Fibroblast of villous mesenchyme (primary cell): ENCODE results near the gene BMP7. TPM values are rescaled to one million over a fixed set of nuclear protein-coding genes. Genes with fewer than 3 reads are reported as not detected.
"Not testable (repeated sequence)": the region's sequence is repeated elsewhere in the genome, so short reads cannot be mapped to it uniquely, and the experiment has no call there.

ENCODE experiments used
- DNase-seq: peaks from one replicate; pipeline ENCODE4 v3.0.0-alpha.2; 2010; ENCODE audit warnings: low read depth
- H3K4me3 ChIP-seq: 2 replicates; pipeline ENCODE4 v1.5.1; 2011; ENCODE audit warnings: low read depth, mild to moderate bottlenecking, low read length
- total RNA-seq: library from RNA; depleted of rRNA; stranded (reverse); fragments of >200 nt; gene quantifications from 2 replicates; pipeline ENCODE4 v1.2.3, GENCODE V29; 2012
- TF ChIP-seq, protein P1 (sequence below): IDR thresholded peaks from 2 replicates; pipeline ENCODE4 v1.5.1; 2012; ENCODE audit warnings: low read depth, mild to moderate bottlenecking, low read length; ENCODE audit not compliant: insufficient read depth

The BMP7 gene
- total RNA-seq, 1 donor: not detected

DNA sequence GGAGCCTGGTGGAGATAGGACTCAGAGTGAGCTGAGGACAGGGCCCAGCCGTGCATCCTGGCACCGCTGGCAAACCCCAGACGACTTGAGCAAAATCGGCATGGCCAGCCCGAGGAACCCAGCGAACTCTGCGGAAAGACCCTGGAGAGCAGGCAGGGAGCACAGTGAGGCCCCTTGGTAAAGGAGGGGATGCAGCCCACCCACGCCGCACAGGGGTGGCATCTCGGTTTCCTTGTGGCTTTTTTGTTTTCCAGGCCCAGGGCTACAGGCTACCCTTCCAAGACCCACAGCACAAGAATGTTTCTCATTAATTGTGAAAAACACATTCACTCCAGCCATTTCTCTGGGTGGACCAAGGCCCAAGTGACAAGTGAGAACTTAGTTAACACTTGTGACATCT is 71.4 kb downstream of the BMP7 start:
- DNase-seq: no peak
- no peak overlapping the region for H3K4me3 ChIP-seq
- TF ChIP-seq, protein P1, sequence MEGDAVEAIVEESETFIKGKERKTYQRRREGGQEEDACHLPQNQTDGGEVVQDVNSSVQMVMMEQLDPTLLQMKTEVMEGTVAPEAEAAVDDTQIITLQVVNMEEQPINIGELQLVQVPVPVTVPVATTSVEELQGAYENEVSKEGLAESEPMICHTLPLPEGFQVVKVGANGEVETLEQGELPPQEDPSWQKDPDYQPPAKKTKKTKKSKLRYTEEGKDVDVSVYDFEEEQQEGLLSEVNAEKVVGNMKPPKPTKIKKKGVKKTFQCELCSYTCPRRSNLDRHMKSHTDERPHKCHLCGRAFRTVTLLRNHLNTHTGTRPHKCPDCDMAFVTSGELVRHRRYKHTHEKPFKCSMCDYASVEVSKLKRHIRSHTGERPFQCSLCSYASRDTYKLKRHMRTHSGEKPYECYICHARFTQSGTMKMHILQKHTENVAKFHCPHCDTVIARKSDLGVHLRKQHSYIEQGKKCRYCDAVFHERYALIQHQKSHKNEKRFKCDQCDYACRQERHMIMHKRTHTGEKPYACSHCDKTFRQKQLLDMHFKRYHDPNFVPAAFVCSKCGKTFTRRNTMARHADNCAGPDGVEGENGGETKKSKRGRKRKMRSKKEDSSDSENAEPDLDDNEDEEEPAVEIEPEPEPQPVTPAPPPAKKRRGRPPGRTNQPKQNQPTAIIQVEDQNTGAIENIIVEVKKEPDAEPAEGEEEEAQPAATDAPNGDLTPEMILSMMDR: no peak

DNA sequence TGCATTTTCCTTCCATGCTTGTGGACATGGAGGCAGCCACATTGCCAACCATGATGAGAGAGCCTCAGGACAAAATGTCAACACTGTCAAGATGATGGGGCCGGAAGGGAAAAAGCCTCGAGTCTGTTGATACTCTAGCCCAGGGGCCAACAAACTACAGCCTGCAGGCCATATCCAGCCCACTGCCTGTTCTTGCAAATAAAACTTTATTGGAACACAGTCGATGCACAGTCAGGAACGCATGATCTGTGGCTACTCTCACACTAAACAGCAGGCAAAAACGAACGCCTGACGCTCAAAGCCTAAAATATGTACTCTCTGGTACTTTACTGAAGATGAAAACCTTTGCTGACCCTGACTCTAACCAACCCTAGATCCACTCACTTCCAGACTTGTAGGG is 72.3 kb downstream of the BMP7 start:
- DNase-seq: no peak
- H3K4me3 ChIP-seq: no peak overlapping the region
- TF ChIP-seq, protein P1: no peak

DNA sequence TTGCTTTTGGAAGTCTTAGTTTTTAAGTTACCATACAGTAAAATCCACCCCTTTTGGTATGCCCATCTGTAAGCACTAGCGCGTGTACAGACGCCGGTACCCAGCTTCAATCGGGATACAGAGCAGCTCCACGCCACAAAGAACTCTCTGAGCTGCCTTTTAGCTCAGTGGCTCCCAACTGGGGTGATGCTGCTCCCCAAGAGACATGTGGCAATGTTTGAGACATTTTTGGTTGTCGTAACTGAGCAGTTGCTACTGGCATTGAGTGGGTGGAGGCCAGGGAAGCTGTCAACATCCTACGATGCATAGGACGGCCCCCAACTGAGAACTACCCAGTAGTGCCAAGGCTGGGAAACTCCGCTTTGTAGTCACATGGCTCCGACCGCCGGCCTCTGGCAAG is 73.3 kb downstream of the BMP7 start:
- DNase-seq: no peak
- no peak overlapping the region for H3K4me3 ChIP-seq
- TF ChIP-seq, protein P1: no peak

DNA sequence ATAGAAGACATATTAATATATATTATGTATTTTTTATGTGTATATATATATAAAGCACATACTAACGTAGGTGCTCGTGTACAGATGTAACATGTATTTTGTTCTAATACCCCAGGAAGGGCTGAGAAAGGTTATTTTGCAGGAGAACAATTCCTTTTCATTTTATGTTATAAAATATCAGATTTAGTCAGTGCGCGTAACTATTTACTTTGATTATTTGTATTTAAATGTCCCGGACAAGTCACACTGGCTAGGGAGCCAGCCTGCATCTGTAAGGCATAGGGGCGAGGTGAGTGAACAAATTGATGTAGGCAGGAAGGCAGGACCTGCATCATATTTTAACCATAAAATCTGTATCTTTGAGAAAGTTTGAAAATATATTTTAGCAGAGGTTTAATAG is 74.1 kb downstream of the BMP7 start:
- H3K4me3 ChIP-seq: no peak overlapping the region
- no peak for DNase-seq
- TF ChIP-seq, protein P1: no peak

DNA sequence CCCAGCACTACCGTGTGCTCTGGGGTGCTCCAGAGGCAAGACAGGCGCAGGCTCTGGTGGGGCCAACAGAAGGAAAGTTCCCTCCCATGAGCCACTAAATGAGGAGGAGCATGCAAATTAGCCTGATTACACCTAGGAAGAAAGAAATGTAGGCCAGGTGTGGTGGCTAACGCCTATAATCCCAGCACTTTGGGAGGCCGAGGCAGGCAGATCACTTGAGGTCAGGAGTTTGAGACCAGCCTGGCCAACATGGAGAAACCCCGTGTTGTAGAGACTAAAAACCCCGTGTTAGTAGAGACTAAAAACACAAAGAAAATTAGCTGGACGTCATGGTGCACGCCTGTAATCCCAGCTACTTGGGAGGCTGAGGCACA is 75.2 kb downstream of the BMP7 start:
- H3K4me3 ChIP-seq, DNase-seq: not testable (repeated sequence)

DNA sequence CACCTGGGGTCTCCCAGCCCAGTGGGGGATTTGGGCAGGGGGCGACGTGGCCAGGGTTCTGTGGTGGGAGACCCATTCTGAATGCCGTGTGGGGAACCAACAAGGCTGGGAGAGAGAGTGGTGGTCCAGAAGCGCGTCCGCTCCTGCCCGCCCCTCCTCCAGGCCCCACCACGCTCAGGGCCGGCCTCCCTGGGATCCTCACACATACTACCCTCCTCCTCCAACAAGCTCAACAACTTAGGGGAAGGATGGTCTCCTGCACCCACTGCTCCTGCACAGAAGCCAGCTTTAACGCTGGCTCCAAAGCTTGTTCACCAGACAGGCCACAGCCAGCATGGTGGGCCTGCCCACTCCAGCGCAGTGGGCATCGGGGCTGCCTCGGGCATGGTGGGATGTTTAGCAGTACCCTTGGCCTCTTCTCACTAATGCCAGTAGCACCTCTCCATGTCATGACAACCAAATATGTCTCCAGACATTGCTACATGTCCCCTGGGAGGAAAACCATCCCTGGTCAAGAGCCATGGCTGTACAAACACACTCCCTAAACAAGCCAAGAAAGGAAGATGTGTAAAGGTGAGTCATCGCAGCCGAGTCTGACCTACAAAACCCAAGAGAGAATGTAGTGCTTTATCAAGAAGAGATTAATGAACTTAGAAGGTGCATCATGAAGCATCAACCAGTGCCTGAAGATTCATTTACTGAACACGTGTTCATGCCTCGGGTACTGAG is 75.7 kb downstream of the BMP7 start:
- no peak for DNase-seq
- TF ChIP-seq, protein P1: no peak
- H3K4me3 ChIP-seq: no peak overlapping the region

DNA sequence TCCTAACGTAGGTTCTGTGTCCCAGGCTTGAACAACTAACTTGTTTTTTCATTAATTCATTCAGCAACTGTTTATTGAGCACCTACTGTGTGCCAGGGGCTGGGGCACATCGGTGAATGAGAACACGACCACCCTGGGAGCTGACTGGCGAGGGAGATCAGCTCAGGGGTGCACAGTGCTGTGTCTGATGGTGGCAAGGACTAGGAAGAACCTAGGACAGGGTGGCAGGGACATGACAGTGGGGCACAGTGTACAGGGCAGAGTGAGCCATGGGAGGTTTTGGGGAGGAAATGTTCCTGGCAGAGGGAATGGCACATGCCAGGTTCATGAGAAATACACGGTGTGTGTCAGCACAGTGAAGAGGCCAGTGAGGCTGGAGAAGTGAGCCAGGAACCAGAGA is 76.7 kb downstream of the BMP7 start:
- TF ChIP-seq, protein P1: no peak
- no peak overlapping the region for H3K4me3 ChIP-seq
- DNase-seq: no peak
